Vagina (tissue), 2 donors: Measurements from ENCODE around the gene USP46.

ENCODE experiments used
- CTCF ChIP-seq, 3 experiments: fragments of 450-650 bp in 2 of 3; fragments of 200-600 bp in 1 of 3; sonication (generic) in 1 of 3; IDR thresholded peaks; one replicate each; pipeline ENCODE4 v1.5.1; 2017 to 2019; ENCODE audit warnings: antibody characterized with exemption in 3 of 3, mild to moderate bottlenecking in 2 of 3, moderate library complexity in 2 of 3
- POLR2A ChIP-seq, 2 donors: fragments of 450-650 bp; IDR thresholded peaks; one replicate each; pipeline ENCODE4 v1.6.1; 2017; ENCODE audit warnings: antibody characterized with exemption in 2 of 2, mild to moderate bottlenecking in 2 of 2, moderate library complexity in 2 of 2
- POLR2AphosphoS5 ChIP-seq, 2 donors: sonication (generic); formaldehyde crosslinking; IDR thresholded peaks; one replicate each; pipeline ENCODE4 v1.9.0; 2017; ENCODE audit warnings: antibody characterized with exemption in 2 of 2, mild to moderate bottlenecking in 2 of 2, low read depth in 1 of 2; ENCODE audit not compliant: insufficient read depth in 1 of 2

DNA sequence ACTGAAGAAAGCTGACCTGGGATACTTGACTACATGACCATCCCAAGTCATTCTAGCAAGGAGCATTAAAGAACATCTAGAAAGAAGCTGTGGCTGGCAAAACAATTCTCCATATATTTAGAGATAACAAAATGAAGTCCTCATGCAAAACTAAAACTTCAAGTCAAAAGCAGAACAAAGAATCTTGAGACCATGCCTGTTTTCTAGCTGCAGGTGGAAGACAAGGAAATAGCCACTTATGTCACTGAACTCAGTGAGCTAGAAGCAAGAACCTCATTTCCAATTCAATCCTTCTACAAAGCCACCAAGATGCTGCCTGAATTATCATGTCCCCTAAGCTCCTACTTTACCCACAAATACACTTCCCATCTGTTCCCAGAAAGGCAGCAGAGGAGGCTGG lies 13.8 kb downstream of the USP46 start:
- TF ChIP-seq POLR2A (IDR thresholded peaks at IDR 0.05) = no peak
- no peak for TF ChIP-seq CTCF (IDR thresholded peaks at IDR 0.05)
- no peak for TF ChIP-seq POLR2AphosphoS5 (IDR thresholded peaks at IDR 0.05; ENCODE audit: insufficient read depth in 1 of 2, low read depth in 1 of 2)
